Tibial nerve (tissue), 4 donors: ENCODE data around the gene ARSB. TPM values are rescaled to one million over a fixed set of nuclear protein-coding genes. Genes with fewer than 3 reads are reported as not detected.

Source experiments
- DNase-seq, 2 donors: peaks; one replicate each; pipeline ENCODE4 v3.0.0-alpha.2; 2019; ENCODE audit warnings: low spot score in 2 of 2
- H3K27ac ChIP-seq, 4 donors: fragments of 200-600 bp; sonication (generic) in 3 of 4; one replicate each; pipeline ENCODE4 v1.5.1; 2017 to 2019; ENCODE audit warnings: mild to moderate bottlenecking in 1 of 4
- H3K27me3 ChIP-seq, 2 donors: fragments of 200-600 bp; sonication (generic) in 1 of 2; one replicate each; pipeline versions ENCODE4 v1.5.1 to v1.6.0; 2017 to 2019
- H3K36me3 ChIP-seq, 3 donors: fragments of 200-600 bp; sonication (generic); one replicate each; pipeline ENCODE4 v1.5.1; 2018 to 2019
- H3K4me1 ChIP-seq, 4 donors: fragments of 200-600 bp; sonication (generic) in 3 of 4; one replicate each; pipeline ENCODE4 v1.5.1; 2017 to 2019
- H3K4me3 ChIP-seq, 4 donors: fragments of 200-600 bp; sonication (generic) in 3 of 4; one replicate each; pipeline ENCODE4 v1.5.1; 2017 to 2019; ENCODE audit warnings: mild to moderate bottlenecking in 1 of 4, moderate library complexity in 1 of 4
- H3K9me3 ChIP-seq, 4 donors: fragments of 200-600 bp; sonication (generic) in 3 of 4; one replicate each; pipeline ENCODE4 v1.5.1; 2017 to 2019
- EP300 ChIP-seq, 2 donors: sonication (generic); formaldehyde crosslinking; IDR thresholded peaks; one replicate each; pipeline ENCODE4 v1.6.1; 2017; ENCODE audit warnings: antibody characterized with exemption in 2 of 2, mild to moderate bottlenecking in 1 of 2
- POLR2A ChIP-seq, 2 donors: fragments of 450-650 bp; IDR thresholded peaks; one replicate each; pipeline ENCODE4 v1.6.1; 2017; ENCODE audit warnings: antibody characterized with exemption in 2 of 2, mild to moderate bottlenecking in 2 of 2, moderate library complexity in 2 of 2
- WGBS, 2 donors: methylation state at CpG; one replicate each; pipeline ENCODE4 v1.1.5; 2018; 5-methylcytosine and 5-hydroxymethylcytosine counted together
- total RNA-seq, 4 donors: library from RNA; depleted of rRNA; stranded (reverse); fragments of >200 nt; gene quantifications; one replicate each; pipeline ENCODE4 v1.1.0, GENCODE V29; 2016
- TF ChIP-seq, protein P1 (sequence below), 5 experiments: fragments of 200-600 bp in 3 of 5; fragments of 450-650 bp in 2 of 5; sonication (generic) in 3 of 5; IDR thresholded peaks; one replicate each; pipeline ENCODE4 v1.5.1; 2016 to 2019; ENCODE audit warnings: antibody characterized with exemption in 5 of 5, mild to moderate bottlenecking in 3 of 5, moderate library complexity in 2 of 5

ARSB gene
- total RNA-seq, 4 donors from 2014 or later, result 8.3 to 19.8 (median 15.5) TPM

DNA sequence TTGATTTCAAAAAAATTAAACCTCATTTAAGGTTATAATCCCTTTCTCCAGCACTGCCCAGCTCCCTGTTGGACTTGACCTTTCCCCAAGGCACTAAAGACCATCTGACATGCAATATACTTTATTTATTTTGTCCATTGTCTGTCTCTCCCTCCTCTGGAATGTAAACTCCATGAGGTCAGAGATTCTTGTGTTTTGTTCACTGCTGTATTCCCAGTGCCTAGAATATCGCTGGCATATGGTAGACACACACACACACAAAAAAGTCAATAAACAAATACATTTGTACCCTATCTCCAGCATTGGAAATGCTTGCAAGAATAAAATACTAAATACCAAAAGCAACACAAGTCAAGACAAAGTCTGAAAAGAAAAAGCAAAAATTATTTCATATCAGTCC lies 17.3 kb upstream of the ARSB start:
- no peak overlapping the region for H3K27ac ChIP-seq
- TF ChIP-seq EP300 (IDR thresholded peaks at IDR 0.05) (no peak), POLR2A (IDR thresholded peaks at IDR 0.05) (no peak)
- TF ChIP-seq, protein P1, sequence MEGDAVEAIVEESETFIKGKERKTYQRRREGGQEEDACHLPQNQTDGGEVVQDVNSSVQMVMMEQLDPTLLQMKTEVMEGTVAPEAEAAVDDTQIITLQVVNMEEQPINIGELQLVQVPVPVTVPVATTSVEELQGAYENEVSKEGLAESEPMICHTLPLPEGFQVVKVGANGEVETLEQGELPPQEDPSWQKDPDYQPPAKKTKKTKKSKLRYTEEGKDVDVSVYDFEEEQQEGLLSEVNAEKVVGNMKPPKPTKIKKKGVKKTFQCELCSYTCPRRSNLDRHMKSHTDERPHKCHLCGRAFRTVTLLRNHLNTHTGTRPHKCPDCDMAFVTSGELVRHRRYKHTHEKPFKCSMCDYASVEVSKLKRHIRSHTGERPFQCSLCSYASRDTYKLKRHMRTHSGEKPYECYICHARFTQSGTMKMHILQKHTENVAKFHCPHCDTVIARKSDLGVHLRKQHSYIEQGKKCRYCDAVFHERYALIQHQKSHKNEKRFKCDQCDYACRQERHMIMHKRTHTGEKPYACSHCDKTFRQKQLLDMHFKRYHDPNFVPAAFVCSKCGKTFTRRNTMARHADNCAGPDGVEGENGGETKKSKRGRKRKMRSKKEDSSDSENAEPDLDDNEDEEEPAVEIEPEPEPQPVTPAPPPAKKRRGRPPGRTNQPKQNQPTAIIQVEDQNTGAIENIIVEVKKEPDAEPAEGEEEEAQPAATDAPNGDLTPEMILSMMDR (IDR thresholded peaks at IDR 0.05), result no peak
- no peaks in the 10 kb centered on the region for H3K4me1 ChIP-seq
- whole genome bisulfite sequencing, 2 donors, result 45 to 61% methylated on average over 1 of the region's 1 CpG
- DNase-seq, result no peak
- no peak overlapping the region for H3K4me3 ChIP-seq
- no peaks in the 10 kb centered on the region for H3K27me3 ChIP-seq
- no peaks in the 10 kb centered on the region for H3K9me3 ChIP-seq
- H3K36me3 ChIP-seq, result no peaks in the 10 kb centered on the region

DNA sequence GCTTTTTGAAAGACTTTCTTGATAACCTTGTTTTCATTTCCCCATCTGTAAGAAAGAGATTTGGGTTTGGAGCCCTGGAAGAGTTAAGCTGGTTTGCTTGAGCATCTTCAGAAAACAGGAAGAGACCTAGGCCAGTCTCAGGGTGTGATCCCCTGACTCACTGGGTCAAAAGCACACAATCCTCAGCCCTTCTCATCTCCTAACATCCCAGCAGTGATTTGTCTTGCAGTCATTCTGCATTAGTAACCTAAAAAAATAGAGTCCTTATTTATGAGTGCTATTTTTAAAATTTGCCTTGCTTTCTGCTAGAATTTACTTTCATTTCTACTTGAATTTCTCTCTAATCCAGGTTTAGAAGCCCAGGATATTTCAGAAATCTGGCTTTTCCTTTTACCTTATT lies 16.4 kb upstream of the ARSB start:
- Histone ChIP-seq H3K27me3 (no peaks in the 10 kb centered on the region), H3K27ac (no peak overlapping the region), H3K4me3 (no peak overlapping the region), H3K36me3 (no peaks in the 10 kb centered on the region), H3K4me1 (no peaks in the 10 kb centered on the region), H3K9me3 (no peaks in the 10 kb centered on the region)
- no peak for DNase-seq
- TF ChIP-seq, protein P1 (IDR thresholded peaks at IDR 0.05), result no peak
- TF ChIP-seq EP300 (IDR thresholded peaks at IDR 0.05), result no peak
- TF ChIP-seq POLR2A (IDR thresholded peaks at IDR 0.05), result no peak

DNA sequence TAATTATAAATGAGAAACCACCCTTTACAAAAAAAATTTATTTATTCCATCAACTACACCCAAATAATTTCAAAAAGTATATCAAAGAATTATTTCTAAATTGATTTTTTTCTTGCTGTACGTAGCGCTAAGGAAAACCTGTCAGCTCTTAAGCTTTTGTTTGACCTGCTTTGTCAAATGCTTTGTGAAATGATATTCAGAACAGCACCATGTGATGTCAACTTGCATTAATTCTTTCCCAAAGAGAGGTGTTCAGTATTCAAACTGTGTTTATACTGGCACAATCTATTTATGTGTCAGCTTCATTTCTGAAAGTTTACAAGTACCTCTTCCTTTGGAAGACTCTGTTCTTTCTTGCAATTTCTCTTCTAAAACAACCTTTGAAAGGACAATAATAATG lies 12.0 kb upstream of the ARSB start:
- H3K27me3 ChIP-seq, result no peaks in the 10 kb centered on the region
- no peak overlapping the region for H3K27ac ChIP-seq
- H3K9me3 ChIP-seq, result no peaks in the 10 kb centered on the region
- H3K4me1 ChIP-seq, result no peaks in the 10 kb centered on the region
- no peaks in the 10 kb centered on the region for H3K36me3 ChIP-seq
- no peak for DNase-seq
- 91 to 96% methylated on average over 2 of the region's 2 CpGs for WGBS, 2 donors
- TF ChIP-seq, protein P1 (IDR thresholded peaks at IDR 0.05), result no peak
- TF ChIP-seq POLR2A (IDR thresholded peaks at IDR 0.05) (no peak), EP300 (IDR thresholded peaks at IDR 0.05) (no peak)
- no peak overlapping the region for H3K4me3 ChIP-seq

DNA sequence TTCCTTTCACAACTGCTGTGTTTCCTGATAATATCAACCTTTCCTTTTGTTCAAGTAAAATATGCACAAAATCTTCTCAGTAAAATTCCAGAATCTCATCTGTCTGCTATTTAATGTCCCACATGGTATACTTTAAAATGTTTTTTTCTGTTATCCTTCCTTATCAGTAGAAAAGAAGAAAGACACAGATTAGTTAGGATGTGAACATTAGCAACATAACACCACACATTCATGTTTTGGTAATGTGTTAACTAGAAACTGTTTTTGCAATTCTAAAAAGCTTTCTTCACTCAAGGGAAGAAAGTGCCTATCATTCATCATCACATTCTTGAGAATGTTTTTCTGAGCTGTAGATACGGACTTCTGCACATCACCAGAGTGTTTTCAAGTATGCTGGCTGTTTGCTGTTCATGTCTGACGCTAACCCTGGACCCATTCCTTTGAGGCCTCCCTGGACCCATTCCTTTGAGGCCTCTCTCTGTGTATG lies 10.5 kb upstream of the ARSB start:
- TF ChIP-seq, protein P1 (IDR thresholded peaks at IDR 0.05), result no peak
- no peak for TF ChIP-seq POLR2A (IDR thresholded peaks at IDR 0.05)
- TF ChIP-seq EP300 (IDR thresholded peaks at IDR 0.05), result no peak
- no peaks in the 10 kb centered on the region for H3K9me3 ChIP-seq
- WGBS, 2 donors, result 66 to 80% methylated on average over 2 of the region's 2 CpGs
- H3K27me3 ChIP-seq, result no peaks in the 10 kb centered on the region
- H3K27ac ChIP-seq, result no peak overlapping the region
- no peak for DNase-seq
- H3K4me1 ChIP-seq, result no peaks in the 10 kb centered on the region
- no peaks in the 10 kb centered on the region for H3K36me3 ChIP-seq
- no peak overlapping the region for H3K4me3 ChIP-seq

DNA sequence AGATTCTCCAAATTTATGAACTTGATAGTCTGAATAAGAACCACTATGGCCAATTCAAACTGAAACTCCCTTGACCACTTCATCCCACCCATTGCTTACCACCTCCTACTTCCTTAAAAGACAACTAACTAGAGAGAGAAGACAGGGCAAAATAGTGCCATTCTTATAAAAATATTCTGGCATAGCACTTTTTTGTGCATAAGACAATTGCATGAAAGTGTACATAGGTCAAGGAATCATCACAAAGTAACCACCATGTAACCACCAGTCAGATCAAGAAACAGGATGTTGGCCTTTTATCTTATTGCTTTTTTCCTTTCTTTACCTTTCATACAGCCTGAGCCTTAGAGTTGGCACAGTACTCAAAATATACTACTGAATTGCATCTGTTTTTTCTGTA lies 8.1 kb upstream of the ARSB start:
- TF ChIP-seq POLR2A (IDR thresholded peaks at IDR 0.05), result no peak
- TF ChIP-seq EP300 (IDR thresholded peaks at IDR 0.05), result no peak

DNA sequence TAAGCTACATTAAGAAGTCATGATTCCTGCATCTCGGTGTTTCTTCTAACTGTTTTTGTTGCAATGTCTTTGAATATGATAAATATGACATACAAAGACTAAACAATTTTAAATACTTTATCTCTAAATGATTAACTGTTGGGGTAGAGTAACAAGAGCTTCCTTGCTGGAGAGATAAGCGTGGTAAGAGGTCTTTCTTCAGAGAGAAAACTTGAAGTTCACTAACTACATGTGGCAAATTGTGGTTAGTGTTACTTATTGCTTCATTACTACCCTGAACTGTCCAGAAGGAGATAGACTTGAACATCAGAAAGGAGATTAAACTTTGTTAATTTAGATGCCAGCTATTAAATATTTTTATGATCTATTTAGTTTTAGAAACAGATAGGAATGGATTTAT lies 7.0 kb upstream of the ARSB start:
- WGBS, 2 donors, result 93 to 94% methylated on average over 2 of the region's 2 CpGs
- TF ChIP-seq, protein P1 (IDR thresholded peaks at IDR 0.05), result no peak
- TF ChIP-seq EP300 (IDR thresholded peaks at IDR 0.05) (no peak), POLR2A (IDR thresholded peaks at IDR 0.05) (no peak)
- H3K27ac ChIP-seq, result no peak overlapping the region
- no peaks in the 10 kb centered on the region for H3K27me3 ChIP-seq
- H3K4me3 ChIP-seq, result no peak overlapping the region
- H3K4me1 ChIP-seq, result no peaks in the 10 kb centered on the region
- H3K9me3 ChIP-seq, result no peaks in the 10 kb centered on the region
- H3K36me3 ChIP-seq, result no peaks in the 10 kb centered on the region
- DNase-seq, result no peak

More for the DNA sequence above, 8.1 kb upstream of the ARSB start:
- H3K4me1 ChIP-seq, result no peaks in the 10 kb centered on the region
- H3K27me3 ChIP-seq, result no peaks in the 10 kb centered on the region
- no peaks in the 10 kb centered on the region for H3K9me3 ChIP-seq
- DNase-seq, result no peak
- no peak overlapping the region for H3K27ac ChIP-seq
- no peaks in the 10 kb centered on the region for H3K36me3 ChIP-seq
- H3K4me3 ChIP-seq, result no peak overlapping the region
